ENCODE results near the gene KIF3B. TPM values are rescaled to one million over a fixed set of nuclear protein-coding genes. Genes with fewer than 3 reads are reported as not detected.

The KIF3B gene
- total RNA-seq, 1 experiment from 2014 or later: 24.3 TPM

- H3K4me1 ChIP-seq (ENCODE audit: insufficient read depth, low read length, poor library complexity, severe bottlenecking): peaks cover 22% of the 10 kb centered on the region
- no peaks in the 10 kb centered on the region for H3K27me3 ChIP-seq (replicated peaks; ENCODE audit: insufficient read depth, low read depth, low read length, poor library complexity)
- TF ChIP-seq EZH2 (IDR thresholded peaks at IDR 0.05; ENCODE audit: borderline replicate concordance, low read depth, low read length, poor library complexity, severe bottlenecking) (no peak), CTCF (conservative IDR thresholded peaks at IDR 0.05; ENCODE audit: low read depth, low read length) (no peak)
- POLR2A ChIA-PET (ENCODE audit: low non-redundant PET): no interaction called here
- DNase-seq (ENCODE audit: low spot score): no peak
- CTCF ChIA-PET: no interaction called here
- H3K27ac ChIP-seq (ENCODE audit: low read depth, low read length, poor library complexity, severe bottlenecking): no peak overlapping the region
- H3K36me3 ChIP-seq (ENCODE audit: insufficient read depth, low read length, poor library complexity, severe bottlenecking): no peaks in the 10 kb centered on the region
- intact Hi-C loops (cut with micrococcal nuclease; ENCODE audit: unreplicated experiment): no loop called here
- H3K4me3 ChIP-seq (ENCODE audit: low read depth, low read length, poor library complexity, severe bottlenecking): peak overlapping the region; percentile 92
- H3K9me3 ChIP-seq (ENCODE audit: low read depth, low read length, poor library complexity, severe bottlenecking): no peaks in the 10 kb centered on the region
- BruUV-seq (replicated peaks): no TSS peak
Observed at GRCh38 chr20:32360333-32360634, 82.8 kb downstream of the KIF3B start.

GRCh38 chr20:32362901-32363364, 85.5 kb downstream of the KIF3B start:
- CTCF ChIA-PET: no interaction called here
- POLR2A ChIA-PET (ENCODE audit: low non-redundant PET): no interaction called here
- H3K27me3 ChIP-seq (replicated peaks; ENCODE audit: insufficient read depth, low read depth, low read length, poor library complexity): no peaks in the 10 kb centered on the region
- no peak overlapping the region for H3K27ac ChIP-seq (ENCODE audit: low read depth, low read length, poor library complexity, severe bottlenecking)
- H3K9me3 ChIP-seq (ENCODE audit: low read depth, low read length, poor library complexity, severe bottlenecking): no peaks in the 10 kb centered on the region
- no peak overlapping the region for H3K4me3 ChIP-seq (ENCODE audit: low read depth, low read length, poor library complexity, severe bottlenecking)
- no peak for DNase-seq (ENCODE audit: low spot score)
- H3K36me3 ChIP-seq (ENCODE audit: insufficient read depth, low read length, poor library complexity, severe bottlenecking): no peaks in the 10 kb centered on the region
- peaks cover 12% of the 10 kb centered on the region for H3K4me1 ChIP-seq (ENCODE audit: insufficient read depth, low read length, poor library complexity, severe bottlenecking)
- intact Hi-C loops (cut with micrococcal nuclease; ENCODE audit: unreplicated experiment): no loop called here
- BruUV-seq (replicated peaks): no TSS peak
- no peak for TF ChIP-seq EZH2 (IDR thresholded peaks at IDR 0.05; ENCODE audit: borderline replicate concordance, low read depth, low read length, poor library complexity, severe bottlenecking)
- TF ChIP-seq CTCF (conservative IDR thresholded peaks at IDR 0.05; ENCODE audit: low read depth, low read length): no peak

- Histone ChIP-seq H3K27me3 (replicated peaks; ENCODE audit: insufficient read depth, low read depth, low read length, poor library complexity) (no peaks in the 10 kb centered on the region), H3K4me3 (ENCODE audit: low read depth, low read length, poor library complexity, severe bottlenecking) (no peak overlapping the region), H3K9me3 (ENCODE audit: low read depth, low read length, poor library complexity, severe bottlenecking) (no peaks in the 10 kb centered on the region), H3K4me1 (ENCODE audit: insufficient read depth, low read length, poor library complexity, severe bottlenecking) (peaks cover 12% of the 10 kb centered on the region), H3K27ac (ENCODE audit: low read depth, low read length, poor library complexity, severe bottlenecking) (no peak overlapping the region), H3K36me3 (ENCODE audit: insufficient read depth, low read length, poor library complexity, severe bottlenecking) (no peaks in the 10 kb centered on the region)
- POLR2A ChIA-PET (ENCODE audit: low non-redundant PET): no interaction called here
- CTCF ChIA-PET: no interaction called here
- BruUV-seq (replicated peaks): no TSS peak
- no peak for TF ChIP-seq EZH2 (IDR thresholded peaks at IDR 0.05; ENCODE audit: borderline replicate concordance, low read depth, low read length, poor library complexity, severe bottlenecking)
- no peak for TF ChIP-seq CTCF (conservative IDR thresholded peaks at IDR 0.05; ENCODE audit: low read depth, low read length)
- intact Hi-C loops (cut with micrococcal nuclease; ENCODE audit: unreplicated experiment): no loop called here
- DNase-seq (ENCODE audit: low spot score): no peak
Observed at GRCh38 chr20:32363492-32363891, 86.0 kb downstream of the KIF3B start.

Measured in A673 (cell line).